NOMO-1 treated with dmso at 0.1 percent for 144 hours (cell line): ENCODE results near the gene MNS1.
"Not testable (repeated sequence)": the region's sequence is repeated elsewhere in the genome, so short reads cannot be mapped to it uniquely, and the experiment has no call there.

ENCODE experiments used
- DNase-seq: peaks from one replicate; lab custom pipeline; 2025; ENCODE audit not compliant: unreplicated experiment; lab: John Stamatoyannopoulos, UW

The MNS1 gene

DNA sequence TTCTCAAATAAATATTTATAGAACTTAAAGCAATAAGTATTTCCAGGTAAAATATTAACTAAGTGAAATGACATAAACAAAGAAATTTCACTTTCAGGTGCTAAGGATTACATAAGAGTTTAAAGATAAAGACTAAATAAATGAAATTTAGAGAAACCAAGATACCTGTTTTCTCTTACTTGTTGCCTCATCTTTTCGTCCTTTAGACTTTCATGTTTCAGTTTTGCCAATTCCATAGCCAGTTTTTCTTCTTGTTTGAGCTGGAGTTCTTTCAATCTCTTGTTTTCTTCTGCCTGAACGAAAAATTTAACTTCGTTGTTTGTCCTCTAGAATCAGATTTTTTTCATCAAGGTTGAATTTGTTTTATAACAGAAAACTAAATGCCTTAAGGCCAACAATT is 8.7 kb downstream of the MNS1 start:
- DNase-seq, result no peak

DNA sequence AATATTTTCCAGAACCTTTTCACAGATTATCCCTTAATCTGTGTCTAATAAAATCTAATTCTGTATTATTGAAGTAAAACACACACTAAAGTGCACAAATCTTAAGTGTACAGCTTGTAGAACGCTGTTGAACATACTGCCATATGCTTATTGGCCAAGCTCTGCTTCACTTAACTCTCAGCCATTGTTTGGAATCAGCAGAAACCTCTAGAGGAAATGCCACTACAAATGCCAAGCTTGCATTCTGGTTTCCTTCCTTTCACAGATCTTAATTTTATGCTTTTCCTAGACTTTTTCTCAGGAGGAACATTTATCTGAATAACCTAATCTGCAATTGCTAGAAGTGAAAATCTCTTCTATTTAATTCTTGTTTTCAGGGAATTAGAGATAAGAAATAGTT is 10.1 kb downstream of the MNS1 start:
- no peak for DNase-seq

DNA sequence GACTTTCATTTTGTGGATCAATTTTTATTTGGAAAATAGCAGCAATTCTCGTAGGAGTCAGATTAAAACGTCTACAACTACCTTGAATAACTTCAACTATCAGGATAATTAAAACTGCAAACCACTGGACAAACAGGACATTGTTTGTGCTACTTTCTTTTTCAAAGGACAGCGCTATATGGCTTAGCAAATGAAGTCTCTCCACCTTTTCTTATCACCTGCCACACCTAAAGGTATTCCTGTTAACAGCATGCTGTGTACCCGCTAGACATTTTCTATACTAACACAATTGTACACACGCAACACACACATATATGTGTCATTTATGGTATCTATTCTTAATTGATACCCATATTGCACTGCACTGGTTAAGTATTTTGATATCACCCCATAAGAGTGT is 19.2 kb downstream of the MNS1 start:
- DNase-seq, result no peak

DNA sequence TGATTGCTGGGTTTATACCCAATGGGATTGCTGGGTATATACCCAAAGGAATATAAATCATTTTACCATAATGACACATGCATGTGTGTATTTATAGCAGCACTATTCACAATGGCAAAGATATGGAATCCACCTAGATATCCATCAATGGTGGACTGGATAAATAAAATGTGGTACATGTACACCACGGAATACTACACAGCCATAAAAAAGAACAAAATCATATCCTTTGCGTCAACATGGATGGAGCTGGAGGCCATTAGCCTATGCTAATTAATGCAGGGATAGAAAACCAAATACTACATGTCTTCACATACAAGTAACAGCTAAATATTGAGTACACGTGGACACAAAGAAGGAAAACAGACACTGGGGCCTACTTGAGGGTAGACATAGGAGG is 22.6 kb downstream of the MNS1 start:
- DNase-seq, result no peak

DNA sequence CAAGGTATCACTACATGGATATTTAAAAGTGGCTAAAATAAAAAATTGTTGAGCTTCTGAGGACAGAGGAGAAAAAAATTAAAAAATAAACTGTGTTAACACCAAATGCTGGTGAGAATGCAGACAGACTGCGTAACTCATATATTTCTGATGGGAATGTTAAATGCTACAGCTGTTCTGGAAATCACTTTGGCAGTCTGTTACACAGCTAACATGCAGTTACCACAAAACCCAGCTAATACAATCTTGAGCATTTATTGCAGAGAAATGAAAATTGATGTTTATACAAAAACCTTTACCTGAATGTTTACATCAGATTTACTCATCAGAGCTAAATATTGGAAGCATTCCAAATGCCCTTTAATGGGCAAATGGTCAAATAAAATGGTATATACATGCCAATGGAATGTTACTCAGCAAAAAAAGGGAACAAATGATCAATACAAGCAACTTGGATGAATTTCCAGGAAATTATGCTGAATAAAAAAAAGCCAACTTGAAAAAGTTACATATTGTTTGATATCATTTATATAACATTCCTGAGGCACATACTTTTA is 24.6 kb downstream of the MNS1 start:
- no peak for DNase-seq

DNA sequence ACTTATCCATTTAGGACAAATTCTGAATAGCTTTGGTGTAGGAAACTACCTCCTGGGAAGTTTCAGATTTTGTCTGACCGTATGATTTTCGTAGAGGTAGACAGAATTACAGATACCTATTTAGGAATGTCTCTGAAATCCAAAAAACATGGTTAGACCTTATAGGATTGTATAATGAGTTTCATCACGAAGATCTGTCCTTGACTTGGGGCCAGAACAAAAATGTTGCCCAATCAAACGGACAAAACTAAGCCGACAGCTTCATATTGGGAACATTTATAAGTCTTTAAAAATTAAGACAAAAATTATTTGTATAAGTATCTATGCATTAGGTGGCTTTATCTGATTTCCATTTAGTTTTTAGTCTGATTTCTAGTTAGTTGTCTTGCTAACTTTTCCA is 32.6 kb downstream of the MNS1 start:
- no peak for DNase-seq

DNA sequence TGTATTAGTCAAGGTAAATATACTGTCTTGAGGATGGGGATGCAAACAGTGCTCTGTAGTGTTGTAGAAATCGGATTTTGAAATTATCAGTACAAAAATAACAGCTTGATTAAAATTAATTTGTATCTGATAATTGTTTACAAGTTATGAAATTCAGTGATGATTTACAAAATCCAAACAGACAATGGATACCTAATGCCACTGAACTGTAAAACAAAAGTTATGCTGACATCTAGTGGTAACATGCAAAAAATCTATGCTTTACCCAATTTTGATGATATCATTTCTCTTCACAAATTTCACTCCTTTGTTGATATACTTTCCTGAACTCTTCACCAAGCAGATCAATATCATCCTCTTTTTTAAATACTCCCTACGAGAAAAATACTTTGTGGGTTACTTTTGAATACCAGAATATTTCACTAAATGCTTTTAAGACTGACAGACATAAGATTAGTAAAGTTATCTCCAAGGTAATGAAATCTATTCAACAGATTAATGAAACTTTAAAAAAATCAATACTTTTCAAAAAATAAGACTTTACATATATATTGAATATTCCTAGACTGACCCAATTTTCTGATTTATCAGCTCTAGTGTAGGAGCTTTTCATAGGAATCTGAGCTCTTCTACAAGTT is 36.0 kb downstream of the MNS1 start:
- DNase-seq, result no peak

DNA sequence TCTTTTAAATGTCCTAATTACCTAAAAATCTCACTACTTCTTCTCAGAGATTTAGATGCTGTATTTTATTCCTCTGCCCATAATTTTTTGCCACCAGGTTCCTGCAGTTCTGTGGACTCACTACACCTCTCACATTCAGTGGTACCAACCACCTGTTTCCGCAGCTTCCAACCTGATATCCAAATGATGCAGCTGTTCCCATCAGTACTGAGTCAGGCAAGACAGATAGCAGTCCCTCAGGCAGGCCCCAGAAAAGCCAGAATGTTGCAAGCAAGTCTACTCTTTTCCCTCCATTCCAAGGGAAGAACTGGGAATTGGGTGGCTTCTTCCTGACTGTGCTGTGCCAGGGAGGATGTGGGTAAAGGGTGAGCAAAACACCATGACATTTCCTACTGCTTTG is 39.0 kb downstream of the MNS1 start:
- no peak for DNase-seq

DNA sequence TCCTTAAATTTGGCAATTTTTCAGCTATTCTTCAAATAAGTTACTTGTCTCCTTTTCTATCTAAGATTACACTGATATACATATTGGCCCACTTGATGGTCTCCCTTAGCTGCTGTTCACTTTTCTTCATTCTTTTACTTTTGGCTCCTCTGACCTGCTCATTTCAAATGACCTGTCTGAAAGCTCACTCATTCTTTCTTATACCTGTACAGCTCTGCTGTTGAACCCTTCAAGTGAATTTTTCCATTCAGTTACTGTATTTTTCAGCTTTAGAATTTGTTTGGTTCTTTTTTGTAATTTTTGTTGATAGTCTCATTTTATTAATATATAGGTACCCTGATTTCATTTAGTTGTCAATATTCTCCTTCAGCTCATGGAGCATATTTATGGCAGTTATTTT is 39.7 kb downstream of the MNS1 start:
- DNase-seq, result no peak

DNA sequence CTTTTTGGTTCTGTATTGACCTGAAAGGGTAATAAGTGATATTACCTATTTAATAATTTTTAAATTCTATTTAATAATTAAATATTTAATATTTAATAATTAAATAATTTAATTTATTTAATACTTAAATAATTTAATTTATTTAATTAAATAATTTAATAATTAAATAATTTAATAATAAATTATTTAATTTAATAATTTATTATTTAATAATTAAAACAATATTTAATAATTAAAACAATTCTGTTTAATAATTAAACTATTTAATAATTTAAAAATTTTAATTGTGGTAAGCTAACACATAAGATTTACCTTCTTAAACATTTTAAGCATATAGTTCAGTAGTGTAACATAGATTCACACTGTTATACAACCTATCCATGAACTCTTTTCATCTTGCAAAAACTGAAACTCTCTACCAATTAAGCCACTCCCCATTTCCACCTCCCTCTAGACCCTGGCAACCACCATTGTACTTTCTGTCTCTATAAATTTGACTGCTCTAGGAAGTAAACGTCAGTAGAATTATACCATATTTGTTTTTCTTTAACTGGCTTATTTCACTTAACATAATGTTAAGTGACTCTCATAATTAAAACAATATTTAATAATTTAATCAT is 51.7 kb downstream of the MNS1 start:
- DNase-seq, result not testable (repeated sequence)

DNA sequence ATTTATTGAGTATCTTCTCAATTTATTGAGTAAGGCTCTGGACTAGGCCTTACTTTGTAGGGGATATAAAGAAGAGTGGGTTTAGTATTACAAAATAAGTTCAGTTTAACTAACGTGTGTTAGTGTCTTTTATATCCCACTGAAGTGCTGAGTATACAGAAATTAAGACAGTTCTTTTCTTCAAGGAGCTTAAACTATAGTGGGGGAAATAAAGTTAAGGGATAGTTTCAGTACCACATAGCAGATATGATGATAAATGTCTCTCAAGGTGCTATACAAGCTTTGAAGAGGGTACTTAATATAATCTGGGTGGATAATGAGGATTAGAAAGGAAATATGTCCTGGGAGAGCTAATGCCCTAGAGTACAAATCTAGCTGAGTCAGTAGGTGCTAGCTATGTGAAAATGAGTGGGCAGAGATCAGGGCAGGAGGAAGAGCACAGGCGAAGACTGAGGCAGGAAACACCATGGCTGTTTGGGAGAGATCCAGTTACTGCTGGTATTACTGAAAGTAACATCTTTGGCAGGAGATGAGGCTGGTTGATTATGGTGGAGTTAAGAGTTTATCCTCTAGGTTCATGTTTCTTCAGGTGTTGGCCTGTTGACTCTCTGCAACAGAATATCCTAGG is 53.7 kb downstream of the MNS1 start:
- no peak for DNase-seq

DNA sequence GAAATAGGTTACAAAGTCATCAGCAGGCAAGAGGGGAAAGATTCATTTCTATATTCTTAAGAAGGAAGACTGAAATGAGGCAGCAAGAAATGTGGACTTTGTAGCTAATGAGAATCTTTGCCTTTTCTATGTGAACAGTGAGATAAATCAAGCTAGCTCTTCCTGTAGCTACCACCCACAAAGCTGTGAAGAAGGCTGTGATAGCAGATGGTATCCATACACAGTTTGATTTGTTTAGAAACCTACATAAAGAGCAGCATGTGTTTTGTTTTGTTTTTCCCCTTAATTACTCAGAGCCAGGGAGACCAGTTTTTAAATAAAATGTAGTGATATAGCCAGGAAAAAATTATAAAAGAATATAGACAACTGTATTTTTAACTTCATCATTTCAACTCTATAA is 54.2 kb downstream of the MNS1 start:
- DNase-seq, result no peak

DNA sequence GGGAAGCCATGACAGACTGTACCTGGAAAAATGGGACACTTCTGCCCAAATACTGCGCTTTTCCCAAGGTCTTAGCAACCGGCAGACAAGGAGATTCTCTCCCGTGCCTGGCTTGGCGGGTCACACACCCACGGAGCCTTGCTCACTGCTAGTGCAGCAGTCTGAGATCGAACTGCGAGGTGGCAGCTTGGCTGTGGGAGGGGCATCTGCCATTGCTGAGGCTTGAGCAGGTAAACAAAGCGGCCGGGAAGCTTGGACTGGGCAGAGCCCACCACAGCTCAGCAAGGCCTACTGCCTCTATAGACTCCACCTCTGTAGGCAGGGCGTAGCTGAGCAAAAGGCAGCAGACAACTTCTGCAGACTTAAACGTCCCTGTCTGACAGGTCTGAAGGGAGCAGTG is 65.7 kb downstream of the MNS1 start:
- not testable (repeated sequence) for DNase-seq

DNA sequence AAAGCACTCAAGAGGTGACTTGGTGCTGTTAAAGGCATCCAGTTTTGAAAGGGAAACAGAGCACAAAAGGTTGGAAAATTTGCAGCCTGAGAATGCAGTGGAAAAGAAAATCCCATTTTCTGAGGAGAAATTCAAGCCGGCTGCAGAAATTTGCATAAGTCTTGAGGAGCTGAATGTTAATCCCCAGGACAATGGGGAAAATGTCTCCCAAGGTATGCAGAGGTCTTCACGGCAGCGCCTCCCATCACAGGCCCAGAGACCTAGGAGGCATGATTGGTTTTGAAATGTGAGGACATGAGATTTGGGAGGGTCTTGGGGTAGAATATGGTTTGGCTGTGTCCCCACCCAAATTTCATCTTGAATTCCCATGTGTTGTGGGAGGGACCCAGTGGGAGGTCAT is 67.6 kb downstream of the MNS1 start:
- DNase-seq, result not testable (repeated sequence)

DNA sequence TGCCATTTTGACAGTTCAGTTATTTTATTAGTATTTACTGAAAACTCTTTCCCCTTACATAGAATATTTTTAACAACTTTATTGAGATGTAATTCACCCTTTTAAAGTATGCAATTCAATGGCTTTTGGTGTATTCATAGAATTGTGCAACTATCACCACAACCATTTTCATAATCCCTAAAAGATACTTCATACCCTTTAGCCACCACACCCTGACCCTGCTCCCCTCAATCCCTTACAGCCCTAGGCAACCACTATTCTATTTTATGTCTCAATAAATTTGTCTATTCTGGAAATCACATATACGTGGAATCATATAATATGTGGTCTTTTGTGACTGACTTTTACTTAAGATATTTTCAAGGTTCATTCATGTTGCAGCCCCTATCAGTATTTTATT is 70.0 kb downstream of the MNS1 start:
- DNase-seq, result no peak

DNA sequence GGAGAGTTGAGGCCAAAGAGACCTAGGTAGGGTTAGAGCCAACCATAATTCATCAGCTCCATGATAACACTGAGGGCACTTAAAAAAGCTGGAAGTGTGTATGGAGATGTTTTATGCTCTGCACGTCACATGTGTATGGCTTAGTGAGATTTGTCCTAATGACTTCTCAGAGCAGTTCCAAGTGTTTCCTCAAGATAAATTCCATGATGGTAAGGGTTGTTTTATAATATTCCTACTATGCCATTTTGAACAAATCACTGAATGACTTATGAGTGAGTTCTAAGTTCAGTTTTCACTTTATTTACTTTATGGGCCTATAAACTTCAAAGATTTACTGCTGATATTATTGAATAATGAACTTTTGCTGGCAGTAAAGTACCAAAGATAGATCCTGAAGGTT is 71.7 kb downstream of the MNS1 start:
- DNase-seq, result no peak

DNA sequence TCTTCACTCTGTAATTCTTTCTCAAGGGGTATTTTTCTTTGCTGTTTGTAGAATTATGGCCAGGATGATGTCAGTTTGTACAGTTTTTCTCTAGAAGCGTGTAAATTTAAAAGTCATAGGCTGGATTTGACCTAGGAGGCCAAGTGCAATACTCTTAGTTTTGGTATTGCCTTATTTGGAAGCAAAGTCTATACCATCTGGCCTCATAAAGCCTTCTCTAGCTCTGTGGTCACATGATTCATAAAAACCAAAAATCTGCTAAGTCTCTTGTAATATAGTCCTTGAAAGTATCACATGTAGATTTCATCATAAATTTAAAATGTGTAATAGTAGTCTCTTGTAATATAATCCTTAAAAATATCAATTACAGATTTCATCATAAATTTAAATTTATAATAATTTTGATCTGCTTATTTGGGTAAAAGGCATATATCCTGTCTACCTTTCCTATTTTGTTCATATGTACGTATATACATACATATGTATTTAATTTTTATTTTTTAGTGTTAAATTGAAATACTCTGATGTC is 74.1 kb downstream of the MNS1 start:
- DNase-seq, result no peak

DNA sequence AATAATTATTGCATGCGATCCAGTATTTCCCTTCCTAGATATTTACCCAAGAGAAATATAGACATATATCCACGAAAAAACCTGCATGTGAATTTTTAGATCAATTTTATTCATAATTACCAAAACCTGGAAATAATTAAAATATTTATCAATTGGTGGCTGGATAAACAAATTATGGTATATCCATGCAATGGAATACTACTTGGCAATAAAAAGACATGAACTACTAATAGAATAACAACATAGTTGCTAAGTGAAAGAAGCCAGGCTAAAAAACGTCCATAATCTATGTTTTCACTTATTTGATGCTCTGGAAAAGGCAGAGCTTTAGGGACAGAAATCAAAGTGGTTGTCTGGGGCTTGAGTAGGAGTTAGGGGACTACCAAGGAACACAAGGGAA is 79.0 kb downstream of the MNS1 start:
- no peak for DNase-seq

DNA sequence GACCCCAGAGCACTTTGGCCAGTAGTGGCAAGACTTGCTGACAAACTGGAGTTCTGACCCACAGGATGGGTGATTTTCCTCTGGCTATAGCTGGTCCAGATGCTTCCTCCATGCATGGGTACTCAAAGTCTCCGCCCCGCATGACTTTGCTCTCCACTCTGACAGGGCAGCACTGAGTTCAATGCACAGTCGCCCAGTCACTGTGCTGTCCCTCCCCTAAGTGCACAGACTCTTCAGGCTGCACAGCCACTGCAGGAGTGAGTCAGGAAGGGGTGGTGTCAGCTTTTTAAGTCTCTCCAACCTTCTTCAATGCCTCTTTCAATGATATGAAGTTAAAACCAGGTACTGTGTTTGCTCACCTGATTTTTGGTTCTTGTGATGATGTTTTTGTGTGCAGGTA is 81.9 kb downstream of the MNS1 start:
- DNase-seq, result no peak
